ENCODE measurements around the gene ZRANB1. TPM values are rescaled to one million over a fixed set of nuclear protein-coding genes. Genes with fewer than 3 reads are reported as not detected.

The ZRANB1 gene
- total and polyA plus RNA-seq, 8 donors = 15.3 to 31.5 (median 27.0) TPM

- TF ChIP-seq CTCF (IDR thresholded peaks at IDR 0.05) = no peak
- H3K4me3 ChIP-seq = no peak overlapping the region
- no peaks in the 10 kb centered on the region for H3K9me3 ChIP-seq
- peaks cover 0 to 4% of the 10 kb centered on the region in 2 donors for H3K4me1 ChIP-seq
- no peak for ATAC-seq
- intact Hi-C loops (cut with DNase I) = no loop called here
- peak in 2 of 4 donors; percentile 29 to 63 for DNase-seq
- peaks cover 0 to 52% of the 10 kb centered on the region in 2 donors for H3K36me3 ChIP-seq
- H3K27ac ChIP-seq = no peak overlapping the region
- H3K27me3 ChIP-seq = no peaks in the 10 kb centered on the region
Observed at GRCh38 chr10:125006921-125007426, 65.1 kb downstream of the ZRANB1 start.

- no peak for ATAC-seq
- peaks cover 0 to 4% of the 10 kb centered on the region in 2 donors for H3K4me1 ChIP-seq
- TF ChIP-seq CTCF (IDR thresholded peaks at IDR 0.05) = no peak
Observed at GRCh38 chr10:125007436-125007835, 65.5 kb downstream of the ZRANB1 start.

GRCh38 chr10:125008689-125009638 lies 67.0 kb downstream of the ZRANB1 start:
- Histone ChIP-seq H3K4me1 (peaks cover 0 to 5% of the 10 kb centered on the region in 2 donors), H3K27me3 (no peaks in the 10 kb centered on the region), H3K4me3 (no peak overlapping the region), H3K36me3 (peaks cover 0 to 46% of the 10 kb centered on the region in 2 donors), H3K9me3 (no peaks in the 10 kb centered on the region), H3K27ac (no peak overlapping the region)
- peak in 2 of 4 donors; percentile 23 to 51 for DNase-seq
- TF ChIP-seq CTCF (IDR thresholded peaks at IDR 0.05) = no peak
- no peak for ATAC-seq
- intact Hi-C loops (cut with DNase I) = no loop called here

More at GRCh38 chr10:125007436-125007835, 65.5 kb downstream of the ZRANB1 start:
- H3K27ac ChIP-seq = no peak overlapping the region
- peak in 1 of 4 donors; percentile 18 for DNase-seq
- no peaks in the 10 kb centered on the region for H3K9me3 ChIP-seq
- no peak overlapping the region for H3K4me3 ChIP-seq
- no peaks in the 10 kb centered on the region for H3K27me3 ChIP-seq
- intact Hi-C loops (cut with DNase I) = no loop called here
- peaks cover 0 to 52% of the 10 kb centered on the region in 2 donors for H3K36me3 ChIP-seq

- peaks cover 0 to 40% of the 10 kb centered on the region in 2 donors for H3K36me3 ChIP-seq
- no peak for ATAC-seq
Observed at GRCh38 chr10:125009661-125010161, 67.8 kb downstream of the ZRANB1 start.

More at GRCh38 chr10:125009661-125010161, 67.8 kb downstream of the ZRANB1 start:
- Histone ChIP-seq H3K27me3 (no peaks in the 10 kb centered on the region), H3K27ac (no peak overlapping the region), H3K9me3 (no peaks in the 10 kb centered on the region), H3K4me1 (peaks cover 1 to 12% of the 10 kb centered on the region in 2 donors), H3K4me3 (no peak overlapping the region)
- peak in 2 of 4 donors; percentile 24 to 36 for DNase-seq
- intact Hi-C loops (cut with DNase I) = no loop called here
- no peak for TF ChIP-seq CTCF (IDR thresholded peaks at IDR 0.05)

Data from left lung (tissue), 10 donors.